D721Med (cell line): Measurements from ENCODE around the gene ZDHHC16.

ENCODE experiments used
- DNase-seq: peaks from one replicate; pipeline ENCODE4 v3.0.0; 2011; ENCODE audit warnings: low spot score; ENCODE audit not compliant: insufficient read length
- FAIRE-seq: peaks from 2 replicates; lab custom pipeline; 2011; peaks lifted over from hg19 to GRCh38; lab: Jason Lieb, UNC
- TF ChIP-seq, protein P1 (sequence below): IDR thresholded peaks from 2 replicates; pipeline ENCODE4 v1.5.1; 2012; ENCODE audit warnings: mild to moderate bottlenecking, control low read depth; ENCODE audit not compliant: insufficient read depth; ENCODE audit errors: missing control alignments

The ZDHHC16 gene

DNA sequence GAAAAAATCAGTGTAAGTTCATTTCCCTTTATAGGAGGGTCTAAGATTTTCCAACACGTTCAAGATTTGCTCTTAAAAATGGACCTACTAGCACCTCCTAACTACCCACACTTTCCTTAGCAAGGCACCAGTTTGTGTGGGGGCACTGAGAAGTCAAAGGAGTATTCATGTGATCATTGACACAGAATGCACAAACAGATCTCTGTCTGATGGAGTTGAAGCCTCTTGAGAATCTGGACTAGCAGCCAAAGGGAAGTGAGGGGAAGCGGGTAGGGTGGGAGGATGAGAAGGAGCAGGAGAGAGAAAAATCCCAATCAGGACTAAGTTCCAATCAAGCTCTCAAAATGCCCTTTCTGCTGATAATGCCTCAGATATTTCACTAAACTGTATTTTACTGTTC, 48.2 kb downstream of the ZDHHC16 start:
- DNase-seq (no peak), FAIRE-seq (no peak)
- TF ChIP-seq, protein P1, sequence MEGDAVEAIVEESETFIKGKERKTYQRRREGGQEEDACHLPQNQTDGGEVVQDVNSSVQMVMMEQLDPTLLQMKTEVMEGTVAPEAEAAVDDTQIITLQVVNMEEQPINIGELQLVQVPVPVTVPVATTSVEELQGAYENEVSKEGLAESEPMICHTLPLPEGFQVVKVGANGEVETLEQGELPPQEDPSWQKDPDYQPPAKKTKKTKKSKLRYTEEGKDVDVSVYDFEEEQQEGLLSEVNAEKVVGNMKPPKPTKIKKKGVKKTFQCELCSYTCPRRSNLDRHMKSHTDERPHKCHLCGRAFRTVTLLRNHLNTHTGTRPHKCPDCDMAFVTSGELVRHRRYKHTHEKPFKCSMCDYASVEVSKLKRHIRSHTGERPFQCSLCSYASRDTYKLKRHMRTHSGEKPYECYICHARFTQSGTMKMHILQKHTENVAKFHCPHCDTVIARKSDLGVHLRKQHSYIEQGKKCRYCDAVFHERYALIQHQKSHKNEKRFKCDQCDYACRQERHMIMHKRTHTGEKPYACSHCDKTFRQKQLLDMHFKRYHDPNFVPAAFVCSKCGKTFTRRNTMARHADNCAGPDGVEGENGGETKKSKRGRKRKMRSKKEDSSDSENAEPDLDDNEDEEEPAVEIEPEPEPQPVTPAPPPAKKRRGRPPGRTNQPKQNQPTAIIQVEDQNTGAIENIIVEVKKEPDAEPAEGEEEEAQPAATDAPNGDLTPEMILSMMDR = no peak

GRCh38 chr10:97494863-97495506, 49.0 kb downstream of the ZDHHC16 start:
- DNase-seq = no peak
- no peak for FAIRE-seq
- TF ChIP-seq, protein P1 = no peak

DNA sequence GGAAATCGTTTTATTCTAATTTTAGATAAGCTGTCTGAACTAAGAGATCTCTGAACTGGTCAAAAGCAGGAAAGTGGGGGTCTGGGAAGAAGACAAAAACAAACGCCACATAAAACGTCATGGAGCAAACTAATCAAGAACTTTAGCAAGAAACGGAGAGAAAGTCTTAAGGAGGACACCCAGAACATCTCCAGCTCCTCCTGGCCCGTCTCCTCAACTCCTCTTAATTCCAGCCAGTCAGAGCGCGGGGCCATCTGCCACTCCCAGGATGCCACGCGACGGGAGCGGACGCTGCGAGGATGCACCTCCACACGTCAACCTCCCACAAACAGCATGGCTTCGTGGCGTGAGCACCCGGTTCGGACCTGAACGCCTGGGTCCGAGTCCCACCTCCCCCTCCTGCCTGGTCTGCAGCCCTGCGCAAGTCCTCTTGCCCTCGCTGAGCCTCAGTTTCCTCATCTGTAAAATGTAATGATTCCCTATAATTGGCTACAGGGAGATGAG, 51.6 kb downstream of the ZDHHC16 start:
- FAIRE-seq (no peak), DNase-seq (peak; percentile 75)
- TF ChIP-seq, protein P1 = no peak

DNA sequence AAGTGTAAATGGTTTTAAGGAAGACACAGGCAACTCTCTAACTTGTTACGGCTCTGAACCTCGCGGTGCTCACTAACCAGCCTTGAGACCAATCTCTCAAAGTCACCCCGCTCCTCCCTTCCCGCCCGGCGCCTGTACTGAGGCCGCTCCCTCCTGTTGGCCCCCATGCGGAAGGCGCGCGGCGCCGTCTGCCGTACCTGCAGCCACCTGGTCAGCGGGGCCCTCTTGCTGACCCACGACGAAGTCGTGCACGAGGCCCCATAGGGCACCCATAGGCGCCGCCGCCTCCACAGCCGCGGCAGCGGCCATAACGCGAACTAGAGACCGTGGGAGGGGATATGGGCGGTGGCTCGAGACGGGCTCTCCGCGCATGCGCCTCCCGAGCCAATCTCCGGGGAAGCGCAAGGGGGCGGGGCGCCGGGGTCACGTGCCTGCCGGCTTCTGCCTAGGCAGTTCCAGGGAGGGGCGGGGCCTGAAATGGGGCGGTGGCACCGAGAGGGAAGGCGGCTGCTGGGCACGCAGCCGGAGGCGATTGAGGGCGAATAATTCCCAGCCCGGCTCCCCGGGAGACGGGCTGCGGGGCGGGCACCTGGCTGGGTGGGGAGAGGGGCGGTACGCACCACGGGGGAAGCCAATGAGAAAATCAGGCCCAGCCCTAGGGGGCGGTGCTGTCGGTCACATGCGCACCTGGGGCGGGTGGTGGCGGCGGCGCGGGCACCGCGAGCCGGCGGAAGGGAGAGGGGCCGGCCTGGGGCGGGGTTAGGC, 52.3 kb downstream of the ZDHHC16 start, which contains the start of gene MMS19:
MMS19 (minus strand) TSS at position 347 of the 765 bp plus-strand sequence; CDS start at position 309, 38 bp downstream.
- FAIRE-seq (no peak), DNase-seq (peak; percentile 95)
- TF ChIP-seq, protein P1 = no peak

- TF ChIP-seq, protein P1 = no peak
- FAIRE-seq (no peak), DNase-seq (no peak)
These were observed 53.0 kb downstream of the ZDHHC16 start, which contains the start of gene UBTD1 for GRCh38 chr10:97498841-97499560. Gene UBTD1, plus strand, starts transcription at chr10:97498924. Its CDS starts 280 bp downstream, at chr10:97499204.

DNA sequence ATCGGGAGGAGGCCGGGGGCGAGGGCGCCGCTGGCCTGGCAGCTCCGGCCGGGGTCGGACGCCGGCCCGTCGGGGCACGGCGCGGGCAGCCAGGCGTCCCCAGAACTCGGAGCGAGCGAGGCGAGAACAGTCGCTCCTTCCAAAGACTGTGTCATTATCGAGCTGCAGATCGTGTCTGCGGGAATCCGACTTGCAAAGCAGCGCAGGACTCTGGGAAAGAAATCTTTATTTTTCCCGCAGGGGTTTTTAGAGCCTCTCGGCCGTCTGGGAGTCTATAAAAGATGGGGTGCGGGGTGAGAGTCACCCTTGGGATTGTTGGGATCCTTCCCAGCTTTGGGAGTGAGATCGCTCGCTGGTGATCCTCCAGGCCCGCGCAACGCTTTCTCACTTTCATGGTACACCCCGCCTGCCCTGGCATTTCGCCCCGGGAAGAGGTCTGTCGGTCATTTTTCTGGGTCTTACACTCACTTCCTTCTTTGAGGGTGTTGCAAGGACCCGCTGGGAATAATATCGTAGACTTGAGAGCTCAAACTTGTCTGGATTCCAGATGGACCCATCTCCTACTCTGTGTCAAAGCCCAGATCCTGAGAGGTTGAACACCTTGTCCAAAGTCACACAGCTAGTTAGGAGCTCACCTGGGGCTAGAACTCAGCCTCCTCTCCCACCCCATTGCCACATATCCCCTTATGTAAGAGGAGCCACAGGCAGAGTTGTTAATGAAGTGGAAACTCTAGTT, 53.8 kb downstream of the ZDHHC16 start:
- TF ChIP-seq, protein P1 = no peak
- no peak for FAIRE-seq

More for the DNA sequence above, 53.8 kb downstream of the ZDHHC16 start:
- no peak for DNase-seq
